Measurements from ENCODE around the gene SPOCK1.

GRCh38 chr5:136994154-136994553 lies 505.0 kb downstream of the SPOCK1 start:
- TF ChIP-seq, protein P1, sequence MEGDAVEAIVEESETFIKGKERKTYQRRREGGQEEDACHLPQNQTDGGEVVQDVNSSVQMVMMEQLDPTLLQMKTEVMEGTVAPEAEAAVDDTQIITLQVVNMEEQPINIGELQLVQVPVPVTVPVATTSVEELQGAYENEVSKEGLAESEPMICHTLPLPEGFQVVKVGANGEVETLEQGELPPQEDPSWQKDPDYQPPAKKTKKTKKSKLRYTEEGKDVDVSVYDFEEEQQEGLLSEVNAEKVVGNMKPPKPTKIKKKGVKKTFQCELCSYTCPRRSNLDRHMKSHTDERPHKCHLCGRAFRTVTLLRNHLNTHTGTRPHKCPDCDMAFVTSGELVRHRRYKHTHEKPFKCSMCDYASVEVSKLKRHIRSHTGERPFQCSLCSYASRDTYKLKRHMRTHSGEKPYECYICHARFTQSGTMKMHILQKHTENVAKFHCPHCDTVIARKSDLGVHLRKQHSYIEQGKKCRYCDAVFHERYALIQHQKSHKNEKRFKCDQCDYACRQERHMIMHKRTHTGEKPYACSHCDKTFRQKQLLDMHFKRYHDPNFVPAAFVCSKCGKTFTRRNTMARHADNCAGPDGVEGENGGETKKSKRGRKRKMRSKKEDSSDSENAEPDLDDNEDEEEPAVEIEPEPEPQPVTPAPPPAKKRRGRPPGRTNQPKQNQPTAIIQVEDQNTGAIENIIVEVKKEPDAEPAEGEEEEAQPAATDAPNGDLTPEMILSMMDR (conservative IDR thresholded peaks at IDR 0.05; ENCODE audit: low read depth, low read length) = no peak
- no peak for TF ChIP-seq EZH2 (IDR thresholded peaks at IDR 0.05; ENCODE audit: borderline replicate concordance, low read depth, low read length, poor library complexity, severe bottlenecking)

Data from A673 (cell line).